GM03348 (cell line): Measurements from ENCODE around the gene FAM53B.
"Not testable (repeated sequence)": the region's sequence is repeated elsewhere in the genome, so short reads cannot be mapped to it uniquely, and the experiment has no call there.

ENCODE experiments used
- DNase-seq: peaks from one replicate; pipeline ENCODE4 v3.0.0; 2012; ENCODE audit warnings: low spot score

FAM53B gene

GRCh38 chr10:124596962-124597845, 147.0 kb downstream of the FAM53B start:
- no peak for DNase-seq

GRCh38 chr10:124596116-124596785, 147.9 kb downstream of the FAM53B start:
- DNase-seq = no peak

GRCh38 chr10:124595143-124595883, 148.9 kb downstream of the FAM53B start:
- DNase-seq = no peak

- no peak for DNase-seq
Measured at GRCh38 chr10:124594240-124594639, 149.9 kb downstream of the FAM53B start.

GRCh38 chr10:124593431-124593985, 150.7 kb downstream of the FAM53B start:
- DNase-seq = no peak

- DNase-seq = no peak
Measured at GRCh38 chr10:124592736-124593430, 151.3 kb downstream of the FAM53B start.

- DNase-seq = no peak
Measured at GRCh38 chr10:124592101-124592500, 152.1 kb downstream of the FAM53B start.

GRCh38 chr10:124591123-124591495, 153.1 kb downstream of the FAM53B start:
- DNase-seq = no peak

- DNase-seq = no peak
Measured at GRCh38 chr10:124590216-124591122, 153.7 kb downstream of the FAM53B start.

GRCh38 chr10:124589491-124590041, 154.6 kb downstream of the FAM53B start:
- DNase-seq = no peak

GRCh38 chr10:124588736-124589490, 155.3 kb downstream of the FAM53B start:
- DNase-seq = no peak

GRCh38 chr10:124588341-124588735, 155.8 kb downstream of the FAM53B start:
- DNase-seq = not testable (repeated sequence)

GRCh38 chr10:124587811-124588211, 156.4 kb downstream of the FAM53B start:
- no peak for DNase-seq

GRCh38 chr10:124586142-124586541, 158.0 kb downstream of the FAM53B start:
- no peak for DNase-seq

- DNase-seq = no peak
Measured at GRCh38 chr10:124579011-124579399, 165.2 kb downstream of the FAM53B start.

GRCh38 chr10:124578231-124579010, 165.8 kb downstream of the FAM53B start:
- no peak for DNase-seq

- DNase-seq = no peak
Measured at GRCh38 chr10:124577651-124578050, 166.5 kb downstream of the FAM53B start.

GRCh38 chr10:124576526-124577420, 167.4 kb downstream of the FAM53B start:
- DNase-seq = no peak
